ENCODE data around the gene NMT1. TPM values are rescaled to one million over a fixed set of nuclear protein-coding genes. Genes with fewer than 3 reads are reported as not detected.

Gene NMT1
- total RNA-seq, 1 donor from 2014 or later, result 101 TPM

GRCh38 chr17:45156242-45156641 is 95.1 kb downstream of the NMT1 start:
- Histone ChIP-seq H3K79me2 (ENCODE audit: low read depth) (peaks cover 50% of the 10 kb centered on the region), H3K27ac (no peak overlapping the region), H4K20me1 (ENCODE audit: low read depth) (peaks cover 7% of the 10 kb centered on the region), H3F3A (ENCODE audit: low read depth) (peaks cover 35% of the 10 kb centered on the region), H3K9me3 (ENCODE audit: low read depth) (no peaks in the 10 kb centered on the region), H3K9ac (no peak overlapping the region), H3K36me3 (no peaks in the 10 kb centered on the region), H2AFZ (replicated peaks) (no peak overlapping the region), H3K4me2 (no peak overlapping the region), H3K4me1 (peaks cover 12% of the 10 kb centered on the region), H3K27me3 (no peaks in the 10 kb centered on the region), H3K4me3 (no peak overlapping the region)
- Mint-ChIP-seq H3K36me3 (peaks cover 8% of the 10 kb centered on the region), H3K9me3 (no peaks in the 10 kb centered on the region), H3K27me3 (ENCODE audit: insufficient read depth, low read depth) (no peaks in the 10 kb centered on the region), H3K4me1 (peaks cover 38% of the 10 kb centered on the region), H3K27ac (no peak overlapping the region), H3K4me3 (no peak overlapping the region)
- DNase-seq (ENCODE audit: low spot score), result no peak
- TF ChIP-seq CTCF (IDR thresholded peaks at IDR 0.05), result no peak
- TF ChIP-seq EZH2 (IDR thresholded peaks at IDR 0.05), result no peak
- no peak for TF ChIP-seq EZH2phosphoT487 (IDR thresholded peaks at IDR 0.05)

Small RNA genes within 50 kb of the gene (microRNA-seq; reads per million reads assigned to microRNA genes)
- not detected for gene MIR6784

Small RNA genes within 50 kb of the gene (small RNA-seq; reads per million reads assigned to genes)
- gene MIR6784 (not detected), gene RF00019 (not detected)

Other genes starting within 250 kb of the NMT1 start
- 63.4 and 76.9 TPM in 2 replicates for gene GJC1, start 231.0 kb upstream of the NMT1 start, total RNA-seq (ENCODE audit: low replicate concordance)
- not detected in 2 replicates for gene HIGD1B, start 213.4 kb upstream of the NMT1 start, total RNA-seq (ENCODE audit: low replicate concordance)
- 114 and 185 TPM in 2 replicates for gene EFTUD2, start 161.9 kb upstream of the NMT1 start, total RNA-seq (ENCODE audit: low replicate concordance)
- gene GFAP, start 145.8 kb upstream of the NMT1 start, total RNA-seq (ENCODE audit: low replicate concordance), result 0.45 and 0.46 TPM in 2 replicates
- gene KIF18B, start 113.5 kb upstream of the NMT1 start, total RNA-seq (ENCODE audit: low replicate concordance), result 15.1 and 46.0 TPM in 2 replicates
- gene C1QL1, start 93.0 kb upstream of the NMT1 start, total RNA-seq (ENCODE audit: low replicate concordance), result 4.7 TPM in 1 of 2 replicates, not detected in the other
- 31.4 and 91.5 TPM in 2 replicates for gene DCAKD, start 9.7 kb upstream of the NMT1 start, total RNA-seq (ENCODE audit: low replicate concordance)
- 16.0 and 31.4 TPM in 2 replicates for gene PLCD3, start 71.2 kb downstream of the NMT1 start, total RNA-seq (ENCODE audit: low replicate concordance)
- 6.8 and 17.3 TPM in 2 replicates for gene ACBD4, start 74.4 kb downstream of the NMT1 start, total RNA-seq (ENCODE audit: low replicate concordance)
- 10.2 and 14.3 TPM in 2 replicates for gene HEXIM1, start 87.2 kb downstream of the NMT1 start, total RNA-seq (ENCODE audit: low replicate concordance)
- 4.6 and 9.1 TPM in 2 replicates for gene HEXIM2, start 100.6 kb downstream of the NMT1 start, total RNA-seq (ENCODE audit: low replicate concordance)
- 2.0 and 2.4 TPM in 2 replicates for gene FMNL1, start 160.6 kb downstream of the NMT1 start, total RNA-seq (ENCODE audit: low replicate concordance)
- not detected in 2 replicates for gene SPATA32, start 200.8 kb downstream of the NMT1 start, total RNA-seq (ENCODE audit: low replicate concordance)

Data from neural progenitor cell (in vitro differentiated cells).